SK-N-SH (cell line): ENCODE measurements around the gene MSRB1. TPM values are rescaled to one million over a fixed set of nuclear protein-coding genes. Genes with fewer than 3 reads are reported as not detected.

Source experiments
- CTCF ChIA-PET: fragments of 300-600, 350-600 bp; formaldehyde crosslinking; extraction: SDS; loops from one replicate; lab custom pipeline; 2021; lab: Yijun Ruan, JAX
- POLR2A ChIA-PET: fragments of 350-600 bp; sonication (Branson Sonifier 250); formaldehyde crosslinking; extraction: SDS; loops from one replicate; lab custom pipeline; 2020; ENCODE audit warnings: antibody characterized with exemption, inconsistent platforms; lab: Yijun Ruan, JAX
- DNase-seq: peaks from one replicate; pipeline ENCODE4 v3.0.0; 2012
- H2AFZ ChIP-seq: fragments of 200-600 bp; sonication (generic); 2 replicates; pipeline ENCODE4 v1.8.1; 2016; ENCODE audit warnings: antibody characterized with exemption, mild to moderate bottlenecking, low read depth
- H3F3A ChIP-seq: fragments of 200-600 bp; sonication (generic); replicated peaks from 2 replicates; pipeline ENCODE3; 2016; ENCODE audit warnings: antibody characterized with exemption, mild to moderate bottlenecking; ENCODE audit not compliant: insufficient read depth
- H3K27ac ChIP-seq, 2 experiments: fragments of 200-500 bp in 1 of 2; fragments of 200-600 bp in 1 of 2; sonication (Bioruptor generic) in 1 of 2; sonication (generic), shearing (Covaris generic) in 1 of 2; 2 replicates each; pipeline versions ENCODE4 v1.5.1 to v1.6.1; 2014 to 2016; ENCODE audit warnings: low read depth in 2 of 2, inconsistent platforms in 1 of 2, low read length in 1 of 2, mild to moderate bottlenecking in 1 of 2, mixed read lengths in 1 of 2
- H3K27me3 ChIP-seq: fragments of 200-600 bp; sonication (generic), shearing (Covaris generic); 2 replicates; pipeline ENCODE4 v1.6.1; 2016; ENCODE audit warnings: mixed run types; ENCODE audit not compliant: insufficient read depth
- H3K36me3 ChIP-seq, 2 experiments: fragments of 200-500 bp in 1 of 2; fragments of 200-600 bp in 1 of 2; sonication (Bioruptor generic) in 1 of 2; sonication (generic) in 1 of 2; replicated peaks in 1 of 2; 2 replicates each; pipeline versions ENCODE3 to v1.5.1; 2014 to 2016; ENCODE audit warnings: low read length in 1 of 2, mild to moderate bottlenecking in 1 of 2; ENCODE audit not compliant: insufficient read depth in 2 of 2, control insufficient read depth in 1 of 2
- H3K4me1 ChIP-seq, 2 experiments: fragments of 200-500 bp in 1 of 2; fragments of 200-600 bp in 1 of 2; sonication (Bioruptor generic) in 1 of 2; sonication (generic), shearing (Covaris generic) in 1 of 2; 2 replicates each; pipeline versions ENCODE4 v1.5.1 to v1.6.1; 2014 to 2016; ENCODE audit warnings: low read depth in 1 of 2, low read length in 1 of 2, mixed run types in 1 of 2; ENCODE audit not compliant: insufficient read depth in 2 of 2, control insufficient read depth in 1 of 2
- H3K4me2 ChIP-seq: fragments of 200-600 bp; sonication (generic), shearing (Covaris generic); 2 replicates; pipeline ENCODE4 v1.6.1; 2017; ENCODE audit warnings: mixed run types
- H3K4me3 ChIP-seq, 2 experiments: fragments of 200-500 bp in 1 of 2; fragments of 200-600 bp in 1 of 2; sonication (Bioruptor generic) in 1 of 2; sonication (generic), shearing (Covaris generic) in 1 of 2; 2 replicates each; pipeline versions ENCODE4 v1.5.1 to v1.8.1; 2014 to 2016; ENCODE audit warnings: low read depth in 2 of 2, inconsistent platforms in 1 of 2, low read length in 1 of 2, mild to moderate bottlenecking in 1 of 2, mixed read lengths in 1 of 2, moderate library complexity in 1 of 2
- H3K79me2 ChIP-seq: fragments of 200-600 bp; sonication (generic); 2 replicates; pipeline ENCODE4 v1.8.1; 2017; ENCODE audit warnings: mild to moderate bottlenecking; ENCODE audit not compliant: insufficient read depth
- H3K9ac ChIP-seq: fragments of 200-600 bp; sonication (generic); 2 replicates; pipeline ENCODE4 v1.6.1; 2017; ENCODE audit warnings: mixed run types
- H3K9me2 ChIP-seq: fragments of 200-600 bp; sonication (generic); 2 replicates; pipeline ENCODE4 v1.6.1; 2017; ENCODE audit warnings: mixed run types
- H3K9me3 ChIP-seq: fragments of 200-600 bp; sonication (generic); 2 replicates; pipeline ENCODE4 v1.6.1; 2017; ENCODE audit warnings: mixed run types, mild to moderate bottlenecking, moderate library complexity
- H4K20me1 ChIP-seq: fragments of 200-600 bp; sonication (generic); 2 replicates; pipeline ENCODE4 v1.6.1; 2017; ENCODE audit warnings: mild to moderate bottlenecking, mixed run types; ENCODE audit not compliant: insufficient read depth
- EZH2phosphoT487 ChIP-seq: fragments of 200-600 bp; sonication (generic); IDR thresholded peaks from 2 replicates; pipeline ENCODE4 v1.6.1; 2017; ENCODE audit warnings: low read depth, mixed run types, mild to moderate bottlenecking, antibody characterized with exemption, moderate library complexity, borderline replicate concordance
- FOXJ3 ChIP-seq: sonication (generic); formaldehyde crosslinking; IDR thresholded peaks from 2 replicates; pipeline ENCODE4 v1.5.1; 2020; ENCODE audit warnings: mild to moderate bottlenecking, missing genetic modification reagents
- MXI1 ChIP-seq: IDR thresholded peaks from 2 replicates; pipeline ENCODE4 v1.6.1; 2012; ENCODE audit warnings: mild to moderate bottlenecking, low read depth, low read length, improper control_type of control experiment
- POLR2AphosphoS5 ChIP-seq: IDR thresholded peaks from 2 replicates; pipeline ENCODE4 v1.6.1; 2012; ENCODE audit warnings: low read depth, low read length
- WGBS: methylation state at CpG from one replicate; pipeline ENCODE4 v1.1.6; 2017; ENCODE audit warnings: low lambda C conversion rate; 5-methylcytosine and 5-hydroxymethylcytosine counted together
- polyA plus RNA-seq, 3 experiments: library from polyadenylated mRNA; depleted of rRNA; stranded (reverse); fragments of >200 nt; gene quantifications; 2 replicates each; pipeline ENCODE4 v1.2.3, GENCODE V29; 2012
- TF ChIP-seq, protein P1 (sequence below): fragments of 150-350 bp; IDR thresholded peaks from 2 replicates; pipeline ENCODE4 v1.6.1; 2016; ENCODE audit warnings: mild to moderate bottlenecking, low read depth, low read length

The MSRB1 gene
- polyA plus RNA-seq, 1 of the 3 experiments (the other 2 are of a cell fraction) = 31.4 TPM

DNA sequence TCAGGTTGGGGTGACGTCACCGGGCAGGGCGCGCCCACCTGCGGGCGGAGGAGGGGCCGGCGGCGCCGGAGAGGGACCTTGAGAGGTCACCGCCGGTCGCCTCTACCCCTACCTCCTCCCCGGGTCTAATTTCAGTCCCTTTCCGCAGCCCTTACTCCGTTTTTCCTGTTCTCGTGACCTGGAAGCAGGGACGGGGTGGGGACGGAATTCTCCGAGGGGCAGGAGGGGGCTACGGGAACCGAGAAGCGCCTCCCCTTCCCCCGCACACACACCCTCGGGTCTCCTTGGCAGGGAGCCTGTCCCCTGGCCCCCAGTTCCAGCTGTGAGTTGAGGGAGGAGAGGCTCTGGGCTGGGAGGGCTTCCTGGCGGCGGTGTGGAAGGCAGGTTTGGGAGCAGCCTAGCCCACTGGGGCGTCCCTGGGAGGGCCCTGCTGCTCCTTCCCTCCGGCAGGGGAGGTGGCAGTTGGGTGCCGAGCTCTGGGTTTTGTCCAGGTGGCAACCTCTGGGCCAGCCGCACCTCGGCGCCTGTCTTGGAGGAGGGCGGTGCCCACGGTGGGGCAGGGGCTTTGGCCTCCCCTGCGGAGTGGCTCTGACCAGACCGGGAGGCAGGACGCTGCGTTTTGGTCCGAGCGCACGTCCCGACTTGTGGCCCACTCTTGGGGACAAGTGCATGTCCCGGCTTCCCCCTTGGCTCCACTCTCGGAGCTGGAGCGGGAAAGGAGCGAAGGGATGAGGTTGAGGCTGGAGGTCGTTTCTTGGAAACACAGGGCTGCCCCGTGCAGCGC is 47.5 kb upstream of the MSRB1 start (continued):
- TF ChIP-seq POLR2AphosphoS5 = no peak

DNA sequence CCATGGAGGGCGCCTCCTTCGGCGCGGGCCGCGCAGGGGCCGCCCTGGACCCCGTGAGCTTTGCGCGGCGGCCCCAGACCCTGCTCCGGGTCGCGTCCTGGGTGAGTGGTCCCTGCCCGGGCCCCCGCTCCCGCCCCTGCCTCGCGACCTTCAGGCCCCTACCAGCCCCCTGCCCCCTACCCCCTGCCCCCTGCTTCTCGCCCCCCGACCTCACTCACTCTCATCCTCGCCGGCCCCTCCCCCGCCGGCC is 47.0 kb upstream of the MSRB1 start:
- Histone ChIP-seq H3K4me1 (peaks cover 4 to 24% of the 10 kb centered on the region in 2 experiments; a peak in 2 of 4 replicates), H2AFZ (no peak overlapping the region), H3K36me3 (peaks cover 5 to 13% of the 10 kb centered on the region in 2 experiments), H3K9me3 (no peaks in the 10 kb centered on the region), H3K9ac (no peak overlapping the region), H3K27ac (peak overlapping the region in 1 of 2 experiments; percentile 47; a peak in 1 of 4 replicates), H3K4me3 (peak overlapping the region; percentile 62), H3K27me3 (no peaks in the 10 kb centered on the region), H4K20me1 (no peaks in the 10 kb centered on the region), H3F3A (peaks cover 9% of the 10 kb centered on the region), H3K9me2 (no peaks in the 10 kb centered on the region), H3K79me2 (peaks cover 13% of the 10 kb centered on the region; the same call in 1 of the 2 replicates), H3K4me2 (peak overlapping the region; percentile 85; the same call in 1 of the 2 replicates)
- ChIA-PET CTCF (interaction anchor here (1.3 to 12.9 kb wide), 3 partner anchors 9 to 19 kb away, joined by 4 to 108 read pairs (median 4); no protein-coding TSS in a partner anchor), POLR2A (interaction anchor here (2.3 kb wide), 1 partner anchor 25 kb away, joined by 8 read pairs; the partner anchor contains the start of gene RPS2)
- no peak for DNase-seq
- WGBS = 0% methylated on average over 9 of the region's 25 CpGs
- TF ChIP-seq, protein P1, sequence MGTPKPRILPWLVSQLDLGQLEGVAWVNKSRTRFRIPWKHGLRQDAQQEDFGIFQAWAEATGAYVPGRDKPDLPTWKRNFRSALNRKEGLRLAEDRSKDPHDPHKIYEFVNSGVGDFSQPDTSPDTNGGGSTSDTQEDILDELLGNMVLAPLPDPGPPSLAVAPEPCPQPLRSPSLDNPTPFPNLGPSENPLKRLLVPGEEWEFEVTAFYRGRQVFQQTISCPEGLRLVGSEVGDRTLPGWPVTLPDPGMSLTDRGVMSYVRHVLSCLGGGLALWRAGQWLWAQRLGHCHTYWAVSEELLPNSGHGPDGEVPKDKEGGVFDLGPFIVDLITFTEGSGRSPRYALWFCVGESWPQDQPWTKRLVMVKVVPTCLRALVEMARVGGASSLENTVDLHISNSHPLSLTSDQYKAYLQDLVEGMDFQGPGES = no peak
- TF ChIP-seq MXI1 (no peak), FOXJ3 (CRISPR knock-in tag) (no peak)
- TF ChIP-seq, all 33 proteins: peak for 0

DNA sequence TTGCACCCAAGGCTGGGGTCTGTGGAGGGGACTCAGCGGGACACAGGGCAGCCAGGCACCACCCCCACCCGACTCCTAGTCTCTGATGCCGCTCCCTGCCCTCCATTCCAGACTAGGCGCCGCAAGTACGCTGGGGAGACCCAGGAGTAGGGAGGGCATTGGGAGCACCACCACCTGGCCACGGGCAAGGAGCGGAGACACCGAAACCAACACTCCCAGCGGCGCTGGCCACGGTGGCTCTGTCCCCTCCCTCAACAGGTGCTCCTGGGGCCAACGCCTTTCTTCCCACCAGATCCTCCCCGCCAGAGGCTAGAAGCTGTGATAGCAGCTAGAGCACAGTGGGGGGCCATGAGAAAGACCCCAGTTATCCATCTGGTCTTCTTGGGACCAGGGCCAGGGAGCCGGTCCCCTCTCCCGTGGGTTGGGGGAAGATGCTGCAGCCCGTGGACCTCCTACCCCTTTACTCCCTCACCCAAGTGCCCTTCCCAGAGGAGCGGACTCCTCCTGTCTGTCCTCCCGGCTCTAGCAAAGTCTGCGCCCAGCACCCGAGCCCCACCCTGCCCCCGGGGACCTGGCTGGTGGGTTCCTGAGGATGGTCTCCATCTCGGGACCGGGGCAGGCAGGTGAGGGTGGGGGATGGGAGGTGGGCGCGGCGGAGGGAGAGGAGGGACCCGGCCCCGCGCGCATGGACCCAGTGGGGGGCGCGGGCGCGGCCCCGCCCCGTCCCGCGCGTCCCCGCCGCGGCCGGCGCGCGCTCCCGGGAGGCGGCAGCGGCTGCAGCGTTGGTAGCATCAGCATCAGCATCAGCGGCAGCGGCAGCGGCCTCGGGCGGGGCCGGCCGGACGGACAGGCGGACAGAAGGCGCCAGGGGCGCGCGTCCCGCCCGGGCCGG is 46.5 kb upstream of the MSRB1 start, which contains the start of gene SYNGR3:
Gene SYNGR3 (plus strand): TSS at position 762 of the 892 bp plus-strand sequence. CDS start 133 bp downstream, outside the sequence.
- H3K27ac ChIP-seq = peak within 1 kb of the TSS in 1 of 2 experiments; percentile 58; a peak in 1 of 4 replicates
- ChIA-PET POLR2A (interaction anchor here (2.3 kb wide), 1 partner anchor 25 kb away, joined by 8 read pairs; the partner anchor contains the start of gene RPS2), CTCF (interaction anchor here (1.0 to 12.9 kb wide), 5 partner anchors 9 to 151 kb away, joined by 3 to 108 read pairs (median 4); no protein-coding TSS in a partner anchor)
- H3K4me2 ChIP-seq = peak within 1 kb of the TSS; percentile 85
- H4K20me1 ChIP-seq = no peaks in the 10 kb centered on the region
- H3K79me2 ChIP-seq = peaks cover 19% of the 10 kb centered on the region; the same call in 1 of the 2 replicates
- H3K4me1 ChIP-seq = peaks cover 8 to 30% of the 10 kb centered on the region in 2 experiments; a peak in 2 of 4 replicates
- H2AFZ ChIP-seq = peak within 1 kb of the TSS; percentile 46; the same call in 1 of the 2 replicates
- peak within 1 kb of the TSS; percentile 46; the same call in 1 of the 2 replicates for H3K9ac ChIP-seq
- no peak for TF ChIP-seq EZH2phosphoT487
- TF ChIP-seq, all 33 proteins: peak for 0
- Histone ChIP-seq H3K27me3 (no peaks in the 10 kb centered on the region), H3K36me3 (peaks cover 5 to 13% of the 10 kb centered on the region in 2 experiments), H3K4me3 (peak within 1 kb of the TSS; percentile 62), H3K9me2 (no peaks in the 10 kb centered on the region), H3K9me3 (no peaks in the 10 kb centered on the region), H3F3A (peaks cover 9% of the 10 kb centered on the region)
- peak; percentile 86 for DNase-seq
- 25% methylated on average over 20 of the region's 67 CpGs for WGBS
